HL-60 (cell line): Measurements from ENCODE around the gene MPRIP.

Source experiments
- CTCF ChIP-seq: IDR thresholded peaks from one replicate; pipeline ENCODE4 v1.5.1; 2011; ENCODE audit warnings: low read length, control low read depth, inconsistent platforms; ENCODE audit not compliant: insufficient read depth
- GABPA ChIP-seq: IDR thresholded peaks from 2 replicates; pipeline ENCODE4 v1.6.1; 2012; ENCODE audit warnings: low read depth
- POLR2AphosphoS5 ChIP-seq: IDR thresholded peaks from 2 replicates; pipeline ENCODE4 v1.6.1; 2012; ENCODE audit warnings: low read depth
- REST ChIP-seq: IDR thresholded peaks from 2 replicates; pipeline ENCODE4 v1.6.1; 2012; ENCODE audit warnings: low read depth; ENCODE audit not compliant: insufficient replicate concordance

- TF ChIP-seq CTCF (no peak), POLR2AphosphoS5 (peak; percentile 64), GABPA (no peak), REST (no peak)
These were observed 5.7 kb upstream of the MPRIP start for GRCh38 chr17:17036524-17036998.
